C4-2B (cell line): ENCODE results near the gene PLPP2.

Experiments
- ZFX ChIP-seq: fragments of 450-650 bp; IDR thresholded peaks from 2 replicates; pipeline ENCODE4 v1.6.1; 2017
- TF ChIP-seq, protein P1 (sequence below): fragments of 450-650 bp; conservative IDR thresholded peaks from 2 replicates; pipeline ENCODE4 v1.5.1; 2017; ENCODE audit warnings: mild to moderate bottlenecking

- TF ChIP-seq, protein P1, sequence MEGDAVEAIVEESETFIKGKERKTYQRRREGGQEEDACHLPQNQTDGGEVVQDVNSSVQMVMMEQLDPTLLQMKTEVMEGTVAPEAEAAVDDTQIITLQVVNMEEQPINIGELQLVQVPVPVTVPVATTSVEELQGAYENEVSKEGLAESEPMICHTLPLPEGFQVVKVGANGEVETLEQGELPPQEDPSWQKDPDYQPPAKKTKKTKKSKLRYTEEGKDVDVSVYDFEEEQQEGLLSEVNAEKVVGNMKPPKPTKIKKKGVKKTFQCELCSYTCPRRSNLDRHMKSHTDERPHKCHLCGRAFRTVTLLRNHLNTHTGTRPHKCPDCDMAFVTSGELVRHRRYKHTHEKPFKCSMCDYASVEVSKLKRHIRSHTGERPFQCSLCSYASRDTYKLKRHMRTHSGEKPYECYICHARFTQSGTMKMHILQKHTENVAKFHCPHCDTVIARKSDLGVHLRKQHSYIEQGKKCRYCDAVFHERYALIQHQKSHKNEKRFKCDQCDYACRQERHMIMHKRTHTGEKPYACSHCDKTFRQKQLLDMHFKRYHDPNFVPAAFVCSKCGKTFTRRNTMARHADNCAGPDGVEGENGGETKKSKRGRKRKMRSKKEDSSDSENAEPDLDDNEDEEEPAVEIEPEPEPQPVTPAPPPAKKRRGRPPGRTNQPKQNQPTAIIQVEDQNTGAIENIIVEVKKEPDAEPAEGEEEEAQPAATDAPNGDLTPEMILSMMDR: no peak
- TF ChIP-seq ZFX: no peak
Observed at GRCh38 chr19:315811-316210, 24.6 kb upstream of the PLPP2 start.
